CD14-positive monocyte (primary cell): Measurements from ENCODE around the gene SOX21. TPM values are rescaled to one million over a fixed set of nuclear protein-coding genes. Genes with fewer than 3 reads are reported as not detected.

Source experiments
- DNase-seq, 3 donors: peaks; one replicate each; pipeline ENCODE4 v3.0.0-alpha.2; 2011 to 2022
- H2AFZ ChIP-seq: 2 replicates; pipeline ENCODE4 v1.6.0; 2012; ENCODE audit warnings: mild to moderate bottlenecking, low read depth, low read length, inconsistent platforms; ENCODE audit not compliant: insufficient read depth, poor library complexity, severe bottlenecking
- H3K27ac ChIP-seq, 2 donors: 1 replicate in 1 of 2; 2 replicates in 1 of 2; pipeline ENCODE4 v1.5.1; 2012 to 2013; ENCODE audit warnings: low read length in 2 of 2, control low read depth in 1 of 2, inconsistent platforms in 1 of 2, low read depth in 1 of 2, mild to moderate bottlenecking in 1 of 2
- H3K27me3 ChIP-seq, 2 donors: one replicate each; pipeline versions ENCODE4 v1.6.0 to v1.6.1; 2011 to 2013; ENCODE audit warnings: low read length in 2 of 2; ENCODE audit not compliant: control insufficient read depth in 2 of 2, insufficient read depth in 2 of 2
- H3K36me3 ChIP-seq, 2 donors: replicated peaks in 1 of 2; 1 replicate in 1 of 2; 2 replicates in 1 of 2; pipeline versions ENCODE4 v1.5.1 to v1.6.1; 2012 to 2013; ENCODE audit warnings: low read length in 2 of 2, control low read depth in 1 of 2, inconsistent platforms in 1 of 2, mild to moderate bottlenecking in 1 of 2; ENCODE audit not compliant: insufficient read depth in 2 of 2, control insufficient read depth in 1 of 2
- H3K4me1 ChIP-seq, 2 donors: 1 replicate in 1 of 2; 2 replicates in 1 of 2; pipeline versions ENCODE4 v1.5.1 to v1.6.1; 2012 to 2013; ENCODE audit warnings: low read length in 2 of 2, control low read depth in 1 of 2, inconsistent platforms in 1 of 2, mild to moderate bottlenecking in 1 of 2, moderate library complexity in 1 of 2; ENCODE audit not compliant: insufficient read depth in 2 of 2, control insufficient read depth in 1 of 2
- H3K4me2 ChIP-seq: replicated peaks from 2 replicates; pipeline ENCODE3; 2012; ENCODE audit warnings: low read length, moderate library complexity, mild to moderate bottlenecking; ENCODE audit not compliant: poor library complexity, severe bottlenecking; ENCODE audit errors: extremely low read depth
- H3K4me3 ChIP-seq, 3 experiments: fragments of 200-600 bp in 1 of 3; sonication (generic) in 1 of 3; replicated peaks in 1 of 3; 1 replicate in 2 of 3; 2 replicates in 1 of 3; pipeline ENCODE4 v1.5.1; 2011 to 2013; ENCODE audit warnings: low read length in 3 of 3, mild to moderate bottlenecking in 3 of 3, control low read depth in 2 of 3, low read depth in 2 of 3, inconsistent platforms in 1 of 3, moderate library complexity in 1 of 3
- H3K79me2 ChIP-seq: 2 replicates; pipeline ENCODE4 v1.6.0; 2012; ENCODE audit warnings: mild to moderate bottlenecking, control low read depth, inconsistent platforms, low read length, moderate library complexity; ENCODE audit not compliant: insufficient read depth
- H3K9ac ChIP-seq: 2 replicates; pipeline ENCODE4 v1.6.0; 2017; ENCODE audit warnings: low read length, mild to moderate bottlenecking; ENCODE audit not compliant: insufficient read depth, poor library complexity, severe bottlenecking
- H3K9me3 ChIP-seq, 2 donors: replicated peaks in 1 of 2; 1 replicate in 1 of 2; 2 replicates in 1 of 2; pipeline versions ENCODE4 v1.5.1 to v1.6.1; 2012 to 2013; ENCODE audit warnings: low read length in 2 of 2, control low read depth in 1 of 2; ENCODE audit not compliant: control insufficient read depth in 1 of 2, insufficient read depth in 1 of 2
- H4K20me1 ChIP-seq: 2 replicates; pipeline ENCODE4 v1.6.0; 2012; ENCODE audit warnings: mild to moderate bottlenecking, low read length, control low read depth, moderate library complexity; ENCODE audit not compliant: insufficient read depth
- H3K27ac Mint-ChIP-seq, 7 donors: one replicate each; pipeline ENCODE4 v1.8.0; 2020; ENCODE audit warnings: mild to moderate bottlenecking in 7 of 7, mixed read lengths in 7 of 7, moderate library complexity in 6 of 7, inconsistent platforms in 2 of 7
- H3K27me3 Mint-ChIP-seq, 3 donors: one replicate each; pipeline ENCODE4 v1.8.0; 2021 to 2022; ENCODE audit warnings: low read depth in 3 of 3, mild to moderate bottlenecking in 3 of 3, mixed read lengths in 3 of 3, moderate library complexity in 3 of 3, inconsistent platforms in 1 of 3
- H3K36me3 Mint-ChIP-seq, 2 donors: one replicate each; pipeline ENCODE4 v1.8.0; 2020; ENCODE audit warnings: mixed read lengths in 2 of 2, inconsistent platforms in 1 of 2, mild to moderate bottlenecking in 1 of 2
- H3K4me1 Mint-ChIP-seq: one replicate; pipeline ENCODE4 v1.8.0; 2020; ENCODE audit warnings: mild to moderate bottlenecking, mixed read lengths
- H3K4me3 Mint-ChIP-seq, 2 donors: one replicate each; pipeline ENCODE4 v1.8.0; 2020; ENCODE audit warnings: mild to moderate bottlenecking in 2 of 2, mixed read lengths in 2 of 2, moderate library complexity in 1 of 2
- H3K9me3 Mint-ChIP-seq, 7 donors: one replicate each; pipeline ENCODE4 v1.8.0; 2020 to 2022; ENCODE audit warnings: mixed read lengths in 7 of 7, mild to moderate bottlenecking in 6 of 7, moderate library complexity in 6 of 7, inconsistent platforms in 2 of 7
- CTCF ChIP-seq: fragments of 200-600 bp; IDR thresholded peaks from one replicate; pipeline ENCODE4 v1.8.0; 2022; ENCODE audit warnings: antibody characterized with exemption, mild to moderate bottlenecking
- WGBS: methylation state at CpG from one replicate; pipeline ENCODE4 v1.1.5; 2013; ENCODE audit warnings: missing lambda C conversion rate; ENCODE audit not compliant: insufficient coverage; 5-methylcytosine and 5-hydroxymethylcytosine counted together
- intact Hi-C, 2 donors: fragments of 100-400 bp; cut with micrococcal nuclease; formaldehyde crosslinking; loops; one replicate each; pipeline versions ENCODE4 v1.15.0 to v1.15.1; 2023
- polyA plus RNA-seq, 3 donors: library from polyadenylated mRNA; depleted of rRNA in 1 of 3; unstranded in 2 of 3; stranded (reverse) in 1 of 3; fragments of 300-500 nt in 2 of 3; fragments of >200 nt in 1 of 3; fragmentation: Illumina TruSeq in 2 of 3; gene quantifications; 1 replicate in 2 of 3; 2 replicates in 1 of 3; pipeline ENCODE4 v1.2.3, GENCODE V29; 2012 to 2021

The SOX21 gene
- polyA plus RNA-seq, 3 donors, result not detected

GRCh38 chr13:94711561-94712286 lies 621 bp downstream of the SOX21 start:
- peak overlapping the region in 1 of 3 experiments; percentile 44 for H3K4me3 ChIP-seq
- H3K79me2 ChIP-seq, result no peaks in the 10 kb centered on the region
- no peak overlapping the region for H2AFZ ChIP-seq
- no peaks in the 10 kb centered on the region for H3K36me3 ChIP-seq
- no peaks in the 10 kb centered on the region for H4K20me1 ChIP-seq
- H3K4me1 Mint-ChIP-seq, result peaks cover 28% of the 10 kb centered on the region
- TF ChIP-seq CTCF, result no peak
- H3K4me3 Mint-ChIP-seq, result peak overlapping the region in 1 of 2 donors; percentile 88
- H3K27ac ChIP-seq, result no peak overlapping the region
- peaks cover 13 to 29% of the 10 kb centered on the region in 2 donors for H3K4me1 ChIP-seq
- intact Hi-C loops, result no loop called here
- peaks cover 77 to 95% (median 80%) of the 10 kb centered on the region in 3 donors for H3K27me3 Mint-ChIP-seq
- peaks cover 0 to 8% of the 10 kb centered on the region in 2 donors for H3K36me3 Mint-ChIP-seq
- WGBS, result 3% methylated on average over 97 of the region's 97 CpGs
- no peak overlapping the region for H3K27ac Mint-ChIP-seq
- no peak overlapping the region for H3K9ac ChIP-seq
- H3K9me3 ChIP-seq, result peaks cover 0 to 21% of the 10 kb centered on the region in 2 donors
- H3K27me3 ChIP-seq, result peaks cover 75 to 92% of the 10 kb centered on the region in 2 donors
- H3K9me3 Mint-ChIP-seq, result peaks cover 0 to 14% (median 8%) of the 10 kb centered on the region in 7 donors
- H3K4me2 ChIP-seq, result peak overlapping the region; percentile 60
- no peak for DNase-seq

- Histone ChIP-seq H3K9ac (no peak overlapping the region), H3K79me2 (no peaks in the 10 kb centered on the region), H3K27ac (no peak overlapping the region), H4K20me1 (no peaks in the 10 kb centered on the region), H3K4me3 (peak overlapping the region in 1 of 3 experiments; percentile 46), H3K27me3 (peaks cover 75 to 92% of the 10 kb centered on the region in 2 donors), H2AFZ (peak overlapping the region; percentile 21), H3K4me2 (peak overlapping the region; percentile 60), H3K9me3 (peaks cover 0 to 27% of the 10 kb centered on the region in 2 donors), H3K4me1 (peaks cover 13 to 29% of the 10 kb centered on the region in 2 donors), H3K36me3 (no peaks in the 10 kb centered on the region)
- H3K27me3 Mint-ChIP-seq, result peaks cover 77 to 95% (median 80%) of the 10 kb centered on the region in 3 donors
- no peak overlapping the region for H3K27ac Mint-ChIP-seq
- H3K9me3 Mint-ChIP-seq, result peaks cover 0 to 13% (median 8%) of the 10 kb centered on the region in 7 donors
- no peak for DNase-seq
- intact Hi-C loops, result no loop called here
- H3K36me3 Mint-ChIP-seq, result peaks cover 0 to 8% of the 10 kb centered on the region in 2 donors
- peak overlapping the region; percentile 51 to 87 for H3K4me3 Mint-ChIP-seq
- TF ChIP-seq CTCF, result no peak
- WGBS, result 2% methylated on average over 81 of the region's 81 CpGs
- H3K4me1 Mint-ChIP-seq, result peaks cover 28% of the 10 kb centered on the region
Observed at GRCh38 chr13:94710881-94711560, 1.3 kb downstream of the SOX21 start.
